ENCODE data around the gene IREB2.
"Not testable (repeated sequence)": the region's sequence is repeated elsewhere in the genome, so short reads cannot be mapped to it uniquely, and the experiment has no call there.

The IREB2 gene, protein sequence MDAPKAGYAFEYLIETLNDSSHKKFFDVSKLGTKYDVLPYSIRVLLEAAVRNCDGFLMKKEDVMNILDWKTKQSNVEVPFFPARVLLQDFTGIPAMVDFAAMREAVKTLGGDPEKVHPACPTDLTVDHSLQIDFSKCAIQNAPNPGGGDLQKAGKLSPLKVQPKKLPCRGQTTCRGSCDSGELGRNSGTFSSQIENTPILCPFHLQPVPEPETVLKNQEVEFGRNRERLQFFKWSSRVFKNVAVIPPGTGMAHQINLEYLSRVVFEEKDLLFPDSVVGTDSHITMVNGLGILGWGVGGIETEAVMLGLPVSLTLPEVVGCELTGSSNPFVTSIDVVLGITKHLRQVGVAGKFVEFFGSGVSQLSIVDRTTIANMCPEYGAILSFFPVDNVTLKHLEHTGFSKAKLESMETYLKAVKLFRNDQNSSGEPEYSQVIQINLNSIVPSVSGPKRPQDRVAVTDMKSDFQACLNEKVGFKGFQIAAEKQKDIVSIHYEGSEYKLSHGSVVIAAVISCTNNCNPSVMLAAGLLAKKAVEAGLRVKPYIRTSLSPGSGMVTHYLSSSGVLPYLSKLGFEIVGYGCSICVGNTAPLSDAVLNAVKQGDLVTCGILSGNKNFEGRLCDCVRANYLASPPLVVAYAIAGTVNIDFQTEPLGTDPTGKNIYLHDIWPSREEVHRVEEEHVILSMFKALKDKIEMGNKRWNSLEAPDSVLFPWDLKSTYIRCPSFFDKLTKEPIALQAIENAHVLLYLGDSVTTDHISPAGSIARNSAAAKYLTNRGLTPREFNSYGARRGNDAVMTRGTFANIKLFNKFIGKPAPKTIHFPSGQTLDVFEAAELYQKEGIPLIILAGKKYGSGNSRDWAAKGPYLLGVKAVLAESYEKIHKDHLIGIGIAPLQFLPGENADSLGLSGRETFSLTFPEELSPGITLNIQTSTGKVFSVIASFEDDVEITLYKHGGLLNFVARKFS

DNA sequence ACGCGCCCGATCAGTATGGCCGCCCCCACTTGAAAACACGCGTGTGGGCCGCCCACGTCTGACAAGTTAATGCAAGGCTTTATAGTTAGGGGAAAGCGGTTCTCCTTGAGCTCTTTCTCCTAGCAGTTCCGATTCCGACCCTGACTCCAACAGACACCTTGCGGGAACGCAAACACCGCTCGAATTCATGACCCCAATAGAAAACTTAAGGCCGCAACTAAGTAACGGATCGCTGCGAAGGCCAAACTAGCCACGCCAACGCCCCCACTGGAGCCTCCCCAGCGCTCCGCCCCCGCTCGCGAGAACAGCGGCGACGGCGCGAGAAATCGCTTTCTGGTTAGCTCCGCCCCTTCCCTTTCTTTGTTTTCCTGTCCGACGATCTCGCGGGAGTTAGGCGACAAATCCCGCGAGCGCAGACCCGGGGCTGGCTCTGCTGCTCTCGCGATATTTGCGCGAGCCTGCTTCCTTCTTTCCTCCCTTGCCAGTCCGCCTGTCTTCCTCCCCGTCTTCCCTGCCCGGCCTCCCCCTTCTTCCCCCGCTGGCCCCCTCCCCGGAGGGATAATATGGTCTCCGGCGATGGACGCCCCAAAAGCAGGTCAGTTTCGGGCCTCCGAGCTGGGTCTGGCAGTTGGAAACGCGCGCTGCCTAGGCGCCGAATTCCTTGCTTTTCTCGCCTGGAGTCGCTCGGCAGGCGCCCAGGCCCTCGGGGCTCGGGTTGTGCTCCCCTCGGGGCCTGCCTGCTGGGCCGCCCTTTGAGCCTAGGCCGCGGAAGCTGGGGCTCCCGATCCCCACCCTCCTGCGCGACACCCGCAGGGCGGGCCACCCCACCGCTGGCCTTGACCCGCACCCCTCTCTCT, at the start of gene IREB2:
TSS of gene IREB2 (plus strand) at position 455 of the 857 bp plus-strand sequence. CDS start at position 577, 122 bp downstream.
- DNase-seq: peak; percentile 94

DNA sequence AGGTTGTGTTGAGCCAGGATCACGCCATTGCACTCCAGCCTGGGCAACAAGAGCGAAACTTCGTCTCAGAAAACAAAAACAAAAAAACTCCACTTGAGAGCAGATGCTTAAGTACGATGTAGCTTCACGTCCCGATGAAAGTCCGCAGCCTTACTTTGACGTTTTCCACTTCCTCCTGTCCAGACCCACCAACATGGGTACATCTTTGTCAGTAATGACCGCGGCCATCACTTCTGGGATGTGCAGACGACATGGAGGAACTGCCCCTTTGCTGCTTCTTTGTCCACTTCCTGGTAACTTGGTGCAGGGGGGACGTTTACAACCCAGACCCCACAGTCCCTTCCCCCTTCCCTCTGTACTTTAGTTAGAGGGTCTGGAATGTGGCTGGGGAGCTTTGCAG, 49.2 kb upstream of the IREB2 start:
- no peak for DNase-seq

DNA sequence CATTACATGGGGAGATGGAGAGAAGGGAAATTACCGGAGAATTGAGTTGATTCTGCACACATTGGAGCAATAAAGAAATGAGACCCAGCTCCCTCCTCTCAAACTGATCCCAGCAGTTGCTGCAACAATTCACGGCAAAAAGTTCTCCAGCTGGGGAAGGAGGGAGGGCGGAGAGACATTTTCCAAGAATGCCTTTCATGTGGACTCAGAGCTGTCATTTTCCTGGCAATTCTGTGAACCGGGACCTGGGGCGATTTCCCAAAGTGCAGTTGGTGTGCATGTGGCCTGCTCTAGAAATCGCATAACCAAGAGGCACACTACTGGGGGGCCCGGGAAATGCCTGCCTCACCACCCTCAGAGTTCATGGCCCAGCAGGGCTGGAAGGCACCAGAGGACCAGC, 48.7 kb upstream of the IREB2 start:
- no peak for DNase-seq

DNA sequence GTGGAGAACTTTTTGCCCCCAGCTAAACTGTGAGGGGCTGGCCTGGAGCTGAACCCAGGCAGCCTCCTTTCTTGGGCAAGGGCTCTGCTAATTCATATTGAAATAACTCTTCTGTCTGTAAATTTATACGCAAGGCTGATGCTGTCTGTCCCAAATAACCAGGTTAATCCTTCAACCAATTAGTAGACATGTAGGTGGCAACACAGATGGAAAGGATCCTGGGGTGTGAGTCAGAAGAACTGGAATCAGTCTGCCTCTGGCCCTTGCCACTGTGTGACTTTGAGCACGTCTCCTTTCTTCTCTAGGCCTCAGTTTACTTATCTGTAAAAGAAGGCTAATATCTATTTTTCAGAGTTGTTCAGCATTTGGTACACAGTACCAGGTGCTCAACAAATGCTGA, 48.3 kb upstream of the IREB2 start:
- DNase-seq: no peak

DNA sequence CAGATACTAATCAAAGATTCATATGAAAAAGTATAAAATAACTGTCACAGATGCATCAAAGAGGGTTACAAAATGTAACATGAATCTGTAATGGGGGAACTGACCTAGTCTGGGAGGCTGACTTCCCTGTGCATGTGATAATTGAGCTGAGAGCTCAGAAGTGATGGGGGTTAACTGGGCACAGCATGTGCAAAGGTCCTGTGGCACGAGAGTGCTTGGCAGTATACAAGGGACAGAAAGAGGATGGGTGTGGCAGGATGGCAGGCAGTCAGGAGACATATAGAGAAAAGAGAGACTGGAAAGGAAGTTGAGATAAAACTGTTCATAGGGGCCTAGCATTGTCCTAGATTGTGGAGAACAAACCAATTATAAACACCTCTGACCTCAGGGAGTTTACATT, 47.8 kb upstream of the IREB2 start:
- DNase-seq: no peak

DNA sequence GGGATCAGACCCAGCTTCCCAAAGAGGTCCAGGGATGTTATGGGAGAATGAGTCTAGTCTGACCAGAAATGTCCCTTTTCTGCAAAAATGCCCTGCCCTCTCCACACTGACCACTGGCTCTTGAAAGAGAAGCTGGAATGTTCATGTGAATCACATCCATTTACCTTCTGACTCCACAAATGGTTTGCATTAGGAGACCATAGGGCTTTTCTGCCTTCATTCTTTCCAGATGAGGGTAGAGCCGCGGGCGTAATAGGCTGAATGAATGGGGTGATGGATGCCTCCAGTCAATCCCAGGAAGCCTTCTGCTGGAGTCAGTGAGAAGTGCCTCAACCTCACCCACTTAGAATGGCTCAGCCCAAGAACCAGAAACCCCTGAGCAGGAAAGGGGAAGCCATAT, 47.2 kb upstream of the IREB2 start:
- DNase-seq: no peak

DNA sequence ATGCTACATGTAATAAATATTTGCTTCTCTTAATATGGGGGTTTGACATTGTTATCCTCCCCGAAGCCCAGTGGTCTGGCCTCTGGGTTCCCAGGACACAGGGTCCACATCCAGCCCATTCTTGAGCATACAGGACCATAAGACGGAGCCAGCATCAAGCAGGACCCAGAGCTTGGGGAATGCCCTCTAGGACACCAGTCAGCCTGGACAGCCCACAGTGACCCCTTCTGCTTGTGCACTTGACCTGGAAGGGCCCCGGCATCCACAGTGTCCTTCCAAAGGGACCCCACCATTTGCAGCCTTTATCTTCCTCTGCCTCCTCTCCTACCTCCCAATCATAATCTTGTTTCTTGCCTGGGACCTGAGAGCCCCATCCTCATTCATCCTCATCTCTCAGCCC, 46.2 kb upstream of the IREB2 start:
- DNase-seq: no peak

DNA sequence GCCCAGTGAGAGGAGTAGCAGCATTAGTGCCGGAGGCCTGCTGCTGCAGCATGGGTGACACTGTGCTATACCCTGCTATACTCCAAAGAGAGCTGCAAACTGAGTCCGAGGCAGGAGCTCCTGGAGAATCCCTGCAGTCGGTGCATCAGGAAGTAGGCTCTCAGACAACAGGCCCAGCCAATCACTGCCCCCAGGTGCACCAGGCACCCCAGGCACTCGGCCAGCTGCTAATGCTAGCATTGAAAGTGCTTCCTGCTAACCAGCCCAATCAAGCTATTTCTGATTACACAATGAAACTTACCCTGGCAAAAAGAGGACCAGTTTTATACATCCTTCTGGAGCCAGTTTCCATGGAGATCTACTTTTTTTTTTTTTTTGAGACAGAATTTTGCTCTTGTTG, 45.6 kb upstream of the IREB2 start:
- DNase-seq: no peak

DNA sequence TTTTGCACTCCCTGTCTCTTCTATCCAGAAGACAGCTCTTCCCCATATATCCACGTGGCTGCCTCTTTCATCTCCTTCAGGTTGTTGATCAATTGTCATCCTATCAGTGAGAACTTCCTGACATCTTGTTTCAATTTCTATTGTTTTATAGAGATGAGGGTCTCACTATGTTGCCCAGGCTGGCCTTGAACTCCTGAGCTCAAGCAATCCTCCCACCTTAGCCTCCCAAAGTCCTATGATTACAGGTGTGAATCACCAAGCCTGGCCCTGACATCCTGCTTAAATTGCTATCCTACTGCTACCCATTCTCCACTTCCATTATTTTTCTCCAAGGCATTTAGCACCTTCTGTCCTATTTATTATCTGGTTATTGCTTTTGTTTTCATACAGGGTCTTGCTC, 44.9 kb upstream of the IREB2 start:
- no peak for DNase-seq

DNA sequence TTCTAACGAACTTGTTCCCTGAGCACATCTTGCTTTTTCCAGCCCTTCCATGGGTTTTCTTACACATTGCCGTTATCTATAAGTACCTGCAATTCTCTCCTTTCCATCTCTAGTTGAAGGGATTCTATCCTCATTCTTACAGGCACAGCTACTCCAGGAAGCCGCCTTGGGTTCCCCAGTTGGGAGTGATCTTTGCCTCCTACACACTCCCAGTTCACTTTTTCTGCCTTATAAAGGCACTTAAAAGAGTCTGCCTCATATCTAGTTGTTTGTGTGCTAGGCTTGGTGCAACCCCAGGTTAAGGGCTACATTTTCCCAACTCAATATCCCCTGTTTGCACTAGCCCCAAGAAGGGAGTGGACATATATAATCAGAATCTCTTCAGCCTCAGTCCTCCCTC, 44.0 kb upstream of the IREB2 start:
- DNase-seq: no peak

DNA sequence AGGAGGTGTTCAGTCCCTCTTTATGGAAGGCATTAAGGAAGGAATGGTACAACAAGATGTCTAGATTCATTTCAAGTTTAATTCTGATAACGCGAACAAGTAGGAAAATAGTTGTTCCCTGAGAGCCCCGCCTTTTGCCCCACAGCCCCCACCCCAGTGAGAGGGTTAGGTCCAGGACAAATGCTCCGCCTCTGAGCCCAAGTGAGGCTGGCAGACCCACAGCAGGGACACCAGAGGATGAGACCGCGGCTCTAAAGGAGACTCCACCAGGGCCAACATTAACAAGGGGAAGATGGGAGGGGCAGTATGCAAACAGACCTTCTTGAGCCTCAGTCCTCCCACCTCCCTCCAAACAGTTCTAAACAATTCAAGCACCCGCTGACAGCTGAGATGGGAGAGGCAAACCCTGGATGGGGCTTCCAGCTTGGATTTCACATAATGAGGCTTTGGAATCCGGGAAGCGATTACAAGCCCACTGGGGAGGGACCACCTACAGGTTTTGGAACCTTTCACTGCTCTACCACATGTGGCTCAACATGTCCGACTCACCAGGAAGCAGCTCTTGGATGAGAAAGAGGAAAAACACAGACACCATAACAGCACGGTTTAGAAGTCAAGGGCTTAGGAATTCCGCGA, 42.9 kb upstream of the IREB2 start:
- DNase-seq: no peak

DNA sequence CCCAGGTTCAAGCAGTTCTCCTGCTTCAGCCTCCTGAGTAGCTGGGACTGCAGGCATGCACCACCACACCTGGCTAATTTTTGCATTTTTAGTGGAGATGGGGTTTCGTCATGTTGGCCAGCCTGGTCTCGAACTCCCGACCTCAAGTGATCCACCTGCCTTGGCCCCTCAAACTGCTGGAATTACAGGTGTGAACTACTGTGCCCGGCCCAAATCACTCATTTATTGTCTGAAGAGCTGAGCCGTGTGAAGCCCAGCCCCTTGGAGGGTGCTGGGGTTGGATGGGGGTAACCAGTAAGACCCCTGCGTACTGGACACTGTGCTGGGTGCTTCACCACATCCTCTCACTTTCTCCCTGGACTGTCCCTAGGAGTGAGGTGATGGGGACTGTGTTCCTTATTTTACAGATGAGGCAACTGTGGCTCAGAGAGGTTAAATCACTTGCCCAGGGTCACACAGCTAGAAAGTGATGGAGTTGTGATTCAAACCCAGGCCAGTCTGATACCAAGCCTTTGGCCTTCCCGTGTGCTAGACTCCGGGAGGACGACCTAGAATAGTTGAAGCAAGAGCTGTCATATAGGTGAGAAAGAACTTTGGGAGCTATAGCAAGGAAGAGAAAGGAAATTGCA, 41.7 kb upstream of the IREB2 start:
- no peak for DNase-seq

DNA sequence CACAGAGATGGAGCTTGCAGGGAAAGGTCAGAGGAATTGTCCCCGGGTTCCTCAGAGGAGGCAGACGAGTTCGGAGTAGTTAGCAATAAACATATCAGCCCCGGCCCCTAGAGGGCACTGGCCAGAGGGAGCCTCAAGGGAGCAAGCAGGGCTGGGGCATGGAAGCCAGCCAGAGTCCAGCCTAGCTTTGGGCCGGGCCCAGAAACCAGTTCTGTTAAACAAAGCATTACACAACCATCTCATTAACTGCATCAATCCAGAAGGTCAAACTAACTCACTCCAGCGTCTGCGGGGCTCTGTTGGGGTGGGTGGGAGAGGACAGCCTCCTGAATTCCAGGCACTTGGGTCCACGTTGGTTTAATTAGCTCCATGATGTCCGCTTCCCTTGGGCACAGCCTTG, 41.0 kb upstream of the IREB2 start:
- no peak for DNase-seq

DNA sequence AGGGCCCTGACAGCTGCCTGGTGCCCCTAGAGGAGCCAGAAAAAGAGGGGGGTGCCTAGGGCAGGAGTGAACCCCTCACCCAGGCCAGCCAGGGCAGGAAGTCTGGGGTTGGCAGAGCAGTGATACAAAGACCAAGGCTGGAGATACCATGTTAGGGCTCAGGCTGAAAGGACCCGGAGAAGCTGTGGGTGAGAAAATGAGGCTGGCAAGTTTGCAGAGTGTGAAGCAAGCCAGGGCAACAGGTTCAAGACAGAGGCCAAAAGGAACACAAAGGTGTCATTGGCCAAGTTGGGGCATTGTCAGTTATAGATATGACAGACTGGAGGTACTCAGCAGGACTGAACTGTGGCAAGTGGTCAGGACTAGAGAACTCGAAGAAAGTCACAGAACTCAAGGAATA, 40.6 kb upstream of the IREB2 start:
- no peak for DNase-seq

DNA sequence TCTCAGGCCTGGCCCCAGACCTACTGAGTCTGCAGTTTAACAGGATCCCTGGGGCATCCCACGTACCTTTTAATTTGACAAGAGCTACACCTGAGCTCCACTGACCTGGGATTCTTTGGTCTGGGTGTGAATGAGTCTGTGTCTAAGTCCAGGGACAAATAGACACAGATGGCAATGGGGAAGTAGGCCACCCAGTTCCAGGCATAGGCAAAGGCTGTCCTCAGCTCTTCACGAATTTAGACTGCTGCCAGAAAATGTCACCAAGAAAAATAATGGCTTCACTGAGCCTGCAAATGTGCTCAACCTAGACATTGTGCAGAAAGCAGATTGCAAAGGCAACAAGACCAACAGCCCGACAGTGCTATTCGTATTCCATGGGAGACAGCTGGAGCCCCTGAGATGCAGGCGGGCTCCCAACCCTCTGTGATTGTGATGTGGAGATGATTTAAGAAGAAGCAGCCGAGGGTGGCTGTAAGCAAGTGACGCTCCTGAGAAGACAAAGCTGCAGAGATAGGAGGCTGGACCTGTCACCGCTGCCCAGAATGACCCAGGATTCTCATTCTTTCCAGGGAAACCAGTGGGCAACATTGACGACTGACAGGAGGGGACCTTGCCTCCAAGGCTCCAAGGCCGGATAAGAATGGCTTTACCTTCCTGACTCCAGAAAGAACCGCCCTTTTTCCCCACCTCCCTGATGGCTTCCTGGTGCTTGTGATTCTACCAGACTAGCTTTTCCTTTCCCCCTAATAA, 39.8 kb upstream of the IREB2 start:
- no peak for DNase-seq

DNA sequence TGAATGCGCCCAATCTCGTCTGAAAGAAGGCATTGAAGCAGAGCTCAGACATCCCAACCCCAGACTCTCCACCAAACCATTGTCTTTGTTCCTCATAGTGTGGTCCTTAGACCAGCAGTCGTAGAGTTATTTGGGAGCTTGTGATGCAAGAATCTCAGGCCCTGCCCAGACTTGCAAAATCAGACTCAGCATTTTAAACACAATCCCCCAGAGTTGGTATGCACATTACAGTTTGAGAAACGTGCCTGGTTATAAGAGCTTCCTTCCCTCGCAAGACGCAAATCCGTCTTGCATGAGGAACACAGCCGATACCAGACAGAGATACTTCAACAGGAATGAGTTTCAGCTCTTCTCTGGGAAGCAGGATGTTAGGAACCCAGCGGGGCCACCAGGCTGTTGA, 38.9 kb upstream of the IREB2 start:
- no peak for DNase-seq

DNA sequence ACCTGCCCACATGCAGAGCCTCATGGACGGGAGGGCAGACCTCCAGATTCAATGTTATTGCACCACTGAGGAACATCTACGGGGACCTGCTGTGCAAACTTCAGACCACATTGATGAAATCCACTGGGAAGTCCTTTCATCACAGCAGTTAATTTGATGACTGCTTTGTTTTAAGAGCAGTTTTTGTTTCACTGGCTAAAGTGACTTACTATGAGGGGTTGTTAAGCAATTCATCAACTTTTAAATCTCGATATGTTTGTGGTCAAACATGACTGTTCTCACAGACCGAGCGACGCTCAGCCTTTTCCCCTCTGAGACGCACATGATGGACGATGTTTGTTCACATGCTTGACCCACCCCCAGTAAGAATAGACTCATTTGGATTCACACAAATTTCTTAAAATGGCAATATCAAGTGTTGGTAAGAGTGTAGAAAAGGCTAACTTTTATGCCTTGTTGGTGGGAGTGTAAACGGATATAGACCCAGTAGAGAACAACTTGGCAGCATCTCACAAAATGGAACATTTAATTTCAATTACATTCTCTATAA, 35.9 kb upstream of the IREB2 start:
- no peak for DNase-seq

DNA sequence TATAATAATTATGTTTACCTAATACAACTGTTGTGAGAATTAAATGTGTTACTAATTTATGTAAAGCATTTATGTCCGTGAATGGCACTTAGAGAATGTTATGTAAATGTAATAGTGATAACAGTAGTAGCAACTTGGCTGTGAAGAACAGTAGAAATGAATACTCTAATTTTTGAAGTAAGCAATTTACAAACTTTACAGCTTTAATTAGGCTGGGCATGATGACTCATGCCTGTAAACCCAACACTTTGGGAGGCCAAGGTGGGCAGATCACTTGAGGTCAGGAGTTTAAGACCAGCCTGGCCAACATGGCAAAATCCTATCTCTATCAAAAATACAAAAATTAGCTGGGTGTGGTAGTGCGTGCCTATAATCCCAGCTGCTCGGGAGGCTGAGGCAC, 33.9 kb upstream of the IREB2 start:
- DNase-seq: no peak

DNA sequence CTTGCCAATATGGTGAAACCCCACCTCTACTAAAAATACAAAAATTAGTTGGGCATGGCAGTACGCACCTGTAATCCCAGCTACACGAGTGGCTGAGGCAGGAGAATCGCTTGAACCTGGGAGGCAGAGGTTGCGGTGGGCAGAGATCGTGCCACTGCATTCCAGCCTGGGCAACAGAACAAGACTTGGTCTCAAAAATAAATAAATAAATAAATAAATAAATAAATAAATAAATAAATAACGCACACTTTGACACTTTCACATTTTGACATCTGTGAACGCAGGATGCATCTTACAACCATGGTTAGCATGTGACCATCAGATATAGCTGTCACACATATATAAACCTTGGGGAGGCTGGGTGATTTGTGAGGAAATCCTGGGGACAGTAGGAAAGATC, 33.2 kb upstream of the IREB2 start:
- DNase-seq: not testable (repeated sequence)

DNA sequence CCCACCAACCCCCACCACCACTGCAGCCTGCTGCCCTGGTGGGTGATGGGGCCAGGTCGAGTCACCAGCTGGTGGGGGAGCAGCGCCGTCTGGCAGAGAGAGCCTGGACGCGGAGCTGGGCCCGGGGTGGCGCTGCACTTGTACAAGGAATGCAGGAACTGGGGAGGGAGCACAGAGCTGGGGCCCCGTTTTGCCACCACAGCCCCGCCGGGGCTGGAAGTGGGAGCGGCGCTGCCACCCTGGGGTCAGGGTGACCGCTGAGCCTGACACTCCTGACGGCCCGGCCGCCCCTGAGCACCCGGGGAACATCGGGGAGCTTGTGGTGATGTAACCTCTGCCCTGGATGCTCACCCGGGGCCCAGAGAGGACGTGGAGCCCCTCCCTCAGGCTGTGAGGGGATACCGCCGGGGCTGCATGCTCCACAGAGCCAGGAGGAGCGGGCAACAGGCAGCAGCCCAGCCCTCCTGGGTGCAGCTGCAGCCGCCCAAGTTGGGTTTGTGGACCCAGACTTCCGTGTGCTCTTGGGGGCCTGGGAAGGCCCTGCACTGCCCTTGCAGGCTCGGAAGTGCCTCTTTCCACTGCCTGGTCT, 32.6 kb upstream of the IREB2 start:
- DNase-seq: no peak
